ENCODE results near the gene CNTNAP2.

The CNTNAP2 gene

GRCh38 chr7:148334959-148335577, 2218.5 kb downstream of the CNTNAP2 start:
- no peak for DNase-seq (ENCODE audit: low read depth in 2 of 2)

GRCh38 chr7:148335790-148336189, 2219.2 kb downstream of the CNTNAP2 start:
- no peak for DNase-seq (ENCODE audit: low read depth in 2 of 2)

- no peak for DNase-seq (ENCODE audit: low read depth in 2 of 2)
Measured at GRCh38 chr7:148336411-148336810, 2219.8 kb downstream of the CNTNAP2 start.

- DNase-seq (ENCODE audit: low read depth in 2 of 2), result no peak
Measured at GRCh38 chr7:148337246-148337965, 2220.8 kb downstream of the CNTNAP2 start.

- no peak for DNase-seq (ENCODE audit: low read depth in 2 of 2)
Measured at GRCh38 chr7:148337995-148338747, 2221.6 kb downstream of the CNTNAP2 start.

- no peak for DNase-seq (ENCODE audit: low read depth in 2 of 2)
Measured at GRCh38 chr7:148340438-148341280, 2224.1 kb downstream of the CNTNAP2 start.

GRCh38 chr7:148344406-148344805, 2227.8 kb downstream of the CNTNAP2 start:
- DNase-seq (ENCODE audit: low read depth in 2 of 2), result no peak

GRCh38 chr7:148347981-148348380, 2231.4 kb downstream of the CNTNAP2 start:
- DNase-seq (ENCODE audit: low read depth in 2 of 2), result no peak

- no peak for DNase-seq (ENCODE audit: low read depth in 2 of 2)
Measured at GRCh38 chr7:148348466-148348865, 2231.9 kb downstream of the CNTNAP2 start.

- no peak for DNase-seq (ENCODE audit: low read depth in 2 of 2)
Measured at GRCh38 chr7:148356303-148356702, 2239.7 kb downstream of the CNTNAP2 start.

- DNase-seq (ENCODE audit: low read depth in 2 of 2), result no peak
Measured at GRCh38 chr7:148362541-148362940, 2245.9 kb downstream of the CNTNAP2 start.

- DNase-seq (ENCODE audit: low read depth in 2 of 2), result no peak
Measured at GRCh38 chr7:148367731-148368475, 2251.3 kb downstream of the CNTNAP2 start.

- no peak for DNase-seq (ENCODE audit: low read depth in 2 of 2)
Measured at GRCh38 chr7:148368562-148368961, 2252.0 kb downstream of the CNTNAP2 start.

GRCh38 chr7:148371280-148371937, 2254.8 kb downstream of the CNTNAP2 start:
- no peak for DNase-seq (ENCODE audit: low read depth in 2 of 2)

GRCh38 chr7:148374396-148375259, 2258.0 kb downstream of the CNTNAP2 start:
- DNase-seq (ENCODE audit: low read depth in 2 of 2), result no peak

- DNase-seq (ENCODE audit: low read depth in 2 of 2), result no peak
Measured at GRCh38 chr7:148379677-148380076, 2263.1 kb downstream of the CNTNAP2 start.

GRCh38 chr7:148380596-148381419, 2264.2 kb downstream of the CNTNAP2 start:
- no peak for DNase-seq (ENCODE audit: low read depth in 2 of 2)

GRCh38 chr7:148382596-148382995, 2266.0 kb downstream of the CNTNAP2 start:
- DNase-seq (ENCODE audit: low read depth in 2 of 2), result no peak

- no peak for DNase-seq (ENCODE audit: low read depth in 2 of 2)
Measured at GRCh38 chr7:148383651-148384050, 2267.1 kb downstream of the CNTNAP2 start.

All from activated CD4-positive, alpha-beta T cell treated with anti-CD3 and anti-CD28 coated beads for 24 hours (primary cell).